GM12892 (cell line): ENCODE measurements around the gene SGIP1. TPM values are rescaled to one million over a fixed set of nuclear protein-coding genes. Genes with fewer than 3 reads are reported as not detected.

Source experiments
- DNase-seq: peaks from one replicate; pipeline ENCODE4 v3.0.0; 2011; ENCODE audit not compliant: insufficient read length
- FAIRE-seq: peaks from 2 replicates; lab custom pipeline; 2011; peaks lifted over from hg19 to GRCh38; lab: Jason Lieb, UNC
- POLR2A ChIP-seq: IDR thresholded peaks from 2 replicates; pipeline ENCODE4 v1.6.1; 2011; ENCODE audit warnings: low read depth, low read length, control low read depth
- POLR2AphosphoS5 ChIP-seq: IDR thresholded peaks from 2 replicates; pipeline ENCODE4 v1.6.1; 2011; ENCODE audit warnings: low read depth, low read length, control low read depth
- TAF1 ChIP-seq: IDR thresholded peaks from 2 replicates; pipeline ENCODE4 v1.6.1; 2011; ENCODE audit warnings: low read depth, mild to moderate bottlenecking, control low read depth, low read length, borderline replicate concordance
- polyA plus RNA-seq: library from polyadenylated mRNA; unstranded; fragments of >200 nt; gene quantifications from one replicate; pipeline ENCODE4 v1.2.1, GENCODE V29; 2012; ENCODE audit warnings: missing spikeins, inconsistent platforms; ENCODE audit not compliant: missing spikeins

SGIP1 gene
- not detected for polyA plus RNA-seq

DNA sequence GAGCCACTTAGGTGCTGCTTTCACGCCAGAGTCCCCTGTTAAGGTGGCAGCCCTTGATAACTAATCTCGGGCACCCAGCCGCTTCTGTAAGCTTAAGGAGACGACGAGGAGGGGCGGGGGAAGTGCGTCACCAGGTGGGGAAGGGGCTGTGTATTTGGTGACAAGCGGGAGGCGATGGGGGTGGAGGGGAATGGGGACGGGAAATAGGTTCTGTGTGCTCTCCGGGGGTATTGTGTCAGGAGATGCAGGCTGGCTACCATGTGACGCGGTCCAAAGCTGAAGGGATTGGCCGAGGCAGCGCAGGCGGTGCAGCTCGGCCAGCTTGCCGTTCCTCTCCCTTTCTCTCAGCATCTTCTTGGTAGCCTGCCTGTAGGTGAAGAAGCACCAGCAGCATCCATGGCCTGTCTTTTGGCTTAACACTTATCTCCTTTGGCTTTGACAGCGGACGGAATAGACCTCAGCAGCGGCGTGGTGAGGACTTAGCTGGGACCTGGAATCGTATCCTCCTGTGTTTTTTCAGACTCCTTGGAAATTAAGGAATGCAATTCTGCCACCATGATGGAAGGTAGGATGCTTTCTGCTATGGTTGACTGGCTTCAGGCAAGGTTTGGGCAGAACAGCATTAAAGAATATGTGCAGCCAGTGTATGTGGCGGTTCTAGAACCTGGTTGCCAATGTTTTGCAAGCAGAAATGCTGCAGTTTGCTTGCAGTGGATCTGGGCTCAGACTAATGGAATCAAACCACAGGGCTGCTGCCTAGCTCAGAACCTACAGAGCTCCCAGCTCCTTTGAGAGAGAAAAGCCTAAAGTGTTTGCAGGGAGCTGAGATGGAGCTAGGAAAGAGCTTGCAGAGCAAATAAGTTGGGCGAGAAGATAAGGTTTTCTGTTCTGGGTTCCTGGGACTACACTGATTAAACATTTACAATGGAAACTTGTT, at the start of gene SGIP1:
TSS of gene SGIP1 (plus strand) at position 350 of the 937 bp plus-strand sequence. CDS start at position 556, 206 bp downstream.
- no peak for FAIRE-seq
- DNase-seq = no peak

DNA sequence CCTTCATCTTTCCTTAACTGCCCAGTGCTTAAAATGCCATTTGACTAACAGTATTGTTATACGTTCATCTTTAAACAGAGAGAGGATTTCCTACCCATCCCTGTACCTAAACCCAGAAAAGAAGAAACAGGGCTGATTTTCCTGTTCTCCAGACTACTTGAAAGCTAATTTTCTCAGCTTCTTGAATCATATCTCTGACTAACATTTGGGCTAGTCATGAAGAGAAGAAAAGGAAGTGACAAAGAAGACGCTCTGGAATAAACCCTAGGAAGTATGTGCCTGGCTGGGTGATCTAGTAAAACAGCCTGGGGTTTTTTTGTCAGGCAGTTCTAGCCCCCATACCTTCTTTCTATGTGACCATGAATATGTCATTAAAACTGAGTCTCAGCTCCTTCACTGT, 44.8 kb upstream of the SGIP1 start:
- FAIRE-seq = no peak
- TF ChIP-seq POLR2A = no peak
- no peak for DNase-seq

More for the DNA sequence above, at the start of gene SGIP1:
- TF ChIP-seq POLR2AphosphoS5 (no peak), POLR2A (no peak), TAF1 (no peak)

- FAIRE-seq (no peak), DNase-seq (no peak)
- TF ChIP-seq POLR2A (no peak), TAF1 (no peak), POLR2AphosphoS5 (no peak)
Measured at GRCh38 chr1:66489972-66490601, 43.9 kb upstream of the SGIP1 start.

DNA sequence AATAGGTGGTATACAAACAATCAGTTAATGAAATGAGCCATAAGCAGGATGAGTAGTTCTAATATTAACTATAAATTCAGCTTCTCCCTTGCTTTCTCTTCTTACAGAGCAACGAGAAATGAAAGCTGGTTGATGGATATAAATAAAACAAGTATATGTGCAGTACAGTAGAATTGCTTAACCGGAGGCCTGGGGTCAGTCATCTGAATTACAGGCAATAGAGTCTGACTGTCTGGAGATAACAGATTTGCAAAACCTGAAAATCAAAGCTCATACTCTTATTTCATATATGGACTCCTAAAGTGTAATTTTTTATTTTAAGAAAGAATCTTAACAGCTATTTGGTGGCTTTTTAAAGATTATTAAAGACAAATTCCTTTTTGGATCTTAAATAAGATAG, 43.1 kb upstream of the SGIP1 start:
- DNase-seq (no peak), FAIRE-seq (no peak)
- no peak for TF ChIP-seq TAF1
- TF ChIP-seq POLR2AphosphoS5 = no peak
- TF ChIP-seq POLR2A = no peak

GRCh38 chr1:66492424-66492823, 41.5 kb upstream of the SGIP1 start:
- DNase-seq = no peak
- no peak for FAIRE-seq
- no peak for TF ChIP-seq POLR2A
- no peak for TF ChIP-seq TAF1
- TF ChIP-seq POLR2AphosphoS5 = no peak

DNA sequence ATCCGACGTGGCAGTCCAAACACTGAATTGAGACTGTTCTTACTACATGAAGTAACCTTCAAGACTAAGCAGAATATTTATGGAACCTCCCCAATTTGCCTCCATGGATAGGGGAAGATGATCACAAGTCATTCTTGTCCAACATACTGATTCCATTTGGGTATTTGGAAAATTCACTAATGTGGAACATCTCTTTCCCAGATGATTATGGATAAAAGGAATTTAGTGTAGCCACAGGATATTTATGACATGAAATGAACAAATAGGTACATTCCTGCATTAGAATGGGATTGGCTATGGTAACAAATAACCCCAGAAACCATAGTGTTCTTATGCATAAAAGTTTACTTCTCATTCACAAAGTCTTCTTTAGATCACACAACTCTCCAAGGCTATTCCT, 40.2 kb upstream of the SGIP1 start:
- DNase-seq (no peak), FAIRE-seq (no peak)
- TF ChIP-seq POLR2AphosphoS5 = no peak
- no peak for TF ChIP-seq TAF1
- no peak for TF ChIP-seq POLR2A

DNA sequence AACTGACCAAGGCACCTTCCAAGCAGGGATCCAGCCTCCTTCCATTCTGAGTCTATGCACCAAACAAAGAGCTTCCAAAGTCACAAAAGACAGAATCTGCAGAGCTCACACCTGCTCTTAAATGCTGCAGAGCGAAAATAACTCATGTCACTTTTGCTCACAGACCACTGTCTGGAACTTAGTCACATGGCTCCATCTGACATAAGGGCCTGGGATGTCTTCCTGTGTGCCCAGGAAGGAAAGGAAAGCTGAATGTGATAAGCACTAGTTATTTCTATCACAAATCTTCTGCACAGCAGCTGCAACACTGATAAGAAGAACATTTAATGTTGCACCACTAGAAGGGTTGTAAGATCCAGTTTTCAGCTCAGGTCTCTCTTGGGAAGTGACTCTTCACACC, 39.5 kb upstream of the SGIP1 start:
- DNase-seq (no peak), FAIRE-seq (no peak)
- no peak for TF ChIP-seq POLR2A
- no peak for TF ChIP-seq TAF1
- no peak for TF ChIP-seq POLR2AphosphoS5

DNA sequence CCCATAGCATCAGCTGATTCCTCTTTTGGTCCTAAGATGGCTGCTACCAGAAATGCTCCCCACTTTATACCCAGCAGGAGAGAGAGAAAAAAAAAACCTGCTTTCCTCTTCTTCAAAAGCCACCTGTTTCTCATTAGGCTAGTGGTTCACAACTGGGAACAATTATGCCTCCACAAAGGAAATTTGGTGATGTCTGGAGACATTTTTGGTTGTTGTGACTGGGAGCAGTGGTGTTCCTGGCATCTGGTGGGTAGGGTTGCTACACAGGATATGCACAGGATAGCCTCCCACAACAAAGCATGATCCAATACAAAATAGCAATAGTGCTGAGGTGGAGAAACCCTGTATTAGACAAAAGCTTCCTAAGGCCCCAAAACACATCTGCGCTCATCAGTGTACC, 38.5 kb upstream of the SGIP1 start:
- TF ChIP-seq TAF1 = no peak
- TF ChIP-seq POLR2AphosphoS5 = no peak
- no peak for TF ChIP-seq POLR2A
- FAIRE-seq (no peak), DNase-seq (no peak)

- FAIRE-seq = no peak
Measured at GRCh38 chr1:66497910-66498309, 36.0 kb upstream of the SGIP1 start.

DNA sequence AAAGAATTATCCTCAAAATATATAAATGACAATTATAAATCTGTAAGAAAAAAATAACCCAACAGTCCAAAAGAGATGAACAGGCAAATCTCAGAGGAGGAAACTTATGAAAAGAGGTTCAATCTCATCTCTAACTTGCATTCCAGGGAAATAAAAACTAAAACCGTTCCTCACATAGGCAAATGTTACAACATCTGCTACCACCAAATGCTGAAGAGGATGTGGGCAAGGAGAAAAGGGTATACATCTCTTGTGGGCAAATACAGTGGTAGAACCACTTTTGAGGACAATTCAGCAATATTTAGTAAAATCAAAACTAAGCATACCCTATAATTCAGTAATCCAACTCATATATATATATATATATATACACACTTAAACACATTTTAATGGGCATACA, 33.7 kb upstream of the SGIP1 start:
- DNase-seq (no peak), FAIRE-seq (no peak)
- no peak for TF ChIP-seq TAF1
- TF ChIP-seq POLR2A = no peak
- no peak for TF ChIP-seq POLR2AphosphoS5

More at GRCh38 chr1:66497910-66498309, 36.0 kb upstream of the SGIP1 start:
- no peak for DNase-seq
- TF ChIP-seq POLR2AphosphoS5 (no peak), POLR2A (no peak), TAF1 (no peak)

DNA sequence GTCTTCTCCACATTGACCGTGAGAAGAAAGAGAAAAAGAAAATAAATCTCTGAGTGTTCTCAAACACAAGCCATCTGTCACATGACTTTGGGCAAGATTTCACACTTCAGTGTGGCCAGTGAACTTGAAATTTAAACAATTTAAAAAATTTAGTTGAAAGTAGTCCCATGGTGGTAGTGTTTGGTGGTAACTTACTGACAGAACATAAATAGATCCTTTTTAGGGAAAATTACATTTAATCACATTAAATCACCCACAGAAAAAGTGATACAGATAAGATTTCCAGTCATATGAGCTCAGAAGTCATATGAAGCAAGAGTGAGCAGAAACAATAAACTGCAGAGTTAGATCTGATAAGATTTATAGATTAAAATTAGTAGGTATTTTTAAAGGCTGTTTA, 31.9 kb upstream of the SGIP1 start:
- DNase-seq (no peak), FAIRE-seq (no peak)
- TF ChIP-seq TAF1 (no peak), POLR2AphosphoS5 (no peak), POLR2A (no peak)
